HG03439 (cell line): Measurements from ENCODE around the gene CYP4F11.
"Not testable (repeated sequence)": the region's sequence is repeated elsewhere in the genome, so short reads cannot be mapped to it uniquely, and the experiment has no call there.

ENCODE experiments used
- ATAC-seq: cut with Tn5 transposase; IDR thresholded peaks from one replicate; pipeline ENCODE4 v1.9.1; 2021; ENCODE audit warnings: mild to moderate bottlenecking, moderate library complexity; ENCODE audit not compliant: unreplicated experiment

Gene CYP4F11

GRCh38 chr19:15923702-15924101 is 10.6 kb downstream of the CYP4F11 start:
- ATAC-seq: no peak

- no peak for ATAC-seq
Observed at GRCh38 chr19:15922021-15922420, 12.3 kb downstream of the CYP4F11 start.

GRCh38 chr19:15919243-15919642 is 15.1 kb downstream of the CYP4F11 start:
- ATAC-seq: no peak

- ATAC-seq: no peak
Observed at GRCh38 chr19:15915109-15915508, 19.2 kb downstream of the CYP4F11 start.

- no peak for ATAC-seq
Observed at GRCh38 chr19:15913830-15914229, 20.5 kb downstream of the CYP4F11 start.

- ATAC-seq: no peak
Observed at GRCh38 chr19:15913384-15913783, 20.9 kb downstream of the CYP4F11 start.

GRCh38 chr19:15911599-15912235 is 22.6 kb downstream of the CYP4F11 start:
- ATAC-seq: no peak

- ATAC-seq: no peak
Observed at GRCh38 chr19:15905026-15905425, 29.3 kb downstream of the CYP4F11 start.

GRCh38 chr19:15902898-15903297 is 31.4 kb downstream of the CYP4F11 start:
- not testable (repeated sequence) for ATAC-seq

GRCh38 chr19:15902254-15902653 is 32.1 kb downstream of the CYP4F11 start:
- ATAC-seq: no peak

GRCh38 chr19:15900504-15900903 is 33.8 kb downstream of the CYP4F11 start:
- ATAC-seq: no peak

GRCh38 chr19:15900032-15900431 is 34.3 kb downstream of the CYP4F11 start:
- ATAC-seq: not testable (repeated sequence)

GRCh38 chr19:15899561-15899960 is 34.8 kb downstream of the CYP4F11 start:
- ATAC-seq: not testable (repeated sequence)

GRCh38 chr19:15897738-15898276 is 36.5 kb downstream of the CYP4F11 start, which contains the start of gene CYP4F2:
Gene CYP4F2, minus strand, starts transcription at chr19:15898074. Its CDS starts 463 bp downstream, at chr19:15897611.
- ATAC-seq: no peak

- ATAC-seq: no peak
Observed at GRCh38 chr19:15897026-15897737, 37.1 kb downstream of the CYP4F11 start.

GRCh38 chr19:15895876-15896430 is 38.4 kb downstream of the CYP4F11 start:
- no peak for ATAC-seq

GRCh38 chr19:15894359-15894758 is 40.0 kb downstream of the CYP4F11 start:
- ATAC-seq: no peak

- ATAC-seq: no peak
Observed at GRCh38 chr19:15893477-15893876, 40.9 kb downstream of the CYP4F11 start.

- no peak for ATAC-seq
Observed at GRCh38 chr19:15892012-15892411, 42.3 kb downstream of the CYP4F11 start.

GRCh38 chr19:15891434-15891833 is 42.9 kb downstream of the CYP4F11 start:
- no peak for ATAC-seq

GRCh38 chr19:15889339-15889738 is 45.0 kb downstream of the CYP4F11 start:
- not testable (repeated sequence) for ATAC-seq

- no peak for ATAC-seq
Observed at GRCh38 chr19:15885919-15886318, 48.4 kb downstream of the CYP4F11 start.
